K562 treated with DMSO at 1 percent for 4 hours (cell line): Measurements from ENCODE around the gene RPL11. TPM values are rescaled to one million over a fixed set of nuclear protein-coding genes. Genes with fewer than 3 reads are reported as not detected.

Experiments used
- total RNA-seq: library from RNA; unstranded; fragments of 300-600 nt; gene quantifications from 2 replicates; pipeline ENCODE4 v1.2.3, GENCODE V29; 2022; ENCODE audit not compliant: insufficient read depth

Gene RPL11
- total RNA-seq = 4,131 and 4,270 TPM in 2 replicates

GRCh38 chr1:23691499-23692307 is at the start of gene RPL11:
RPL11 (plus strand) TSS chr1:23691806; CDS start chr1:23691824, 18 bp downstream.

DNA sequence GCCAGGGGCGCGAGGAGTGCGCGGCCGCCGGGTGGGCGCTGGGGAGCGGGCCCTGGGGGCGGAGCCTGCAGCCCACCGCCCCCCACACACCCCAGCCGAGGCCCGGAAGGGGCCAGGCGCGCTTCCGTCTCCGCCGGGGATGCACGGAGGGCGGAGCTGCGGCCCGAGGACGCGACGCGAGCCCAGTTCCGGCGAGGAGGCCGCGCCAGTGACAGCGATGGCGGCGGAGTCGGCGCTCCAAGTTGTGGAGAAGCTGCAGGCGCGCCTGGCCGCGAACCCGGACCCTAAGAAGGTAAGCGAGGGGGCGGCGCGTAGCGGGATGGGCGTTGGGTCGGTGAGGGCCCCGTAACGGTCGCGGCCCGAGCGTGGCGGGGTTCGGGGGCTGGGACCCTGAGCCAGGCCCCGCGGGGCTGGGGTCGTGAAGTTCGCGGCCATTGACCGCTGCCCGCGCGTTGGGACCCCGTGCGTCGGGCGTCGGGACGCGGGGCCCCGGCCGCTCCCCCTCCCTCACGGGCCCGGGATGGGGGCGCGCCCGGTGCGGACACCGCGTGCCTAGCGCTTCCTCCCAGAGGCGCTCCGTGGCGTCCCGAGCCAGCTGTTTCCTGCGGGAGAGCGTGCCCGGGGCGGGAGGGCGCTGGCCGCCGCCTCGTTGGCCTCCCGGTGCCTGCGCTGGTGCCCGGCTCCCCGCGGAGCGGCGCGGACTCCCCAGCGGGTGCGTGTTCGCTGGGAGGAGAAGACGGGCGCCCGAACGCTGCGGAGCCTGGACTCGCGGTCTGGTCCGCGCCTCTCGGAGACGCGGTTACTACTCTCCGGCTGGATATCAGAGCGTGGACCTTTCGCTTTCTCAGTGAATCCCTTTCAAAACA is 51.9 kb downstream of the RPL11 start, which contains the start of gene ELOA:
TSS of gene ELOA (plus strand) at position 185 of the 866 bp plus-strand sequence. CDS start at position 218, 33 bp downstream.

Other genes starting within 250 kb of the RPL11 start
- 36.6 and 38.2 TPM in 2 replicates for gene ASAP3, start 207.6 kb upstream of the RPL11 start, total RNA-seq
- gene E2F2, start 160.6 kb upstream of the RPL11 start, total RNA-seq = 11.7 and 12.4 TPM in 2 replicates
- gene ID3, start 132.3 kb upstream of the RPL11 start, total RNA-seq = 227 and 254 TPM in 2 replicates
- 14.8 and 16.6 TPM in 2 replicates for gene ELOA, start 51.7 kb downstream of the RPL11 start, total RNA-seq
- 140 and 154 TPM in 2 replicates for gene PITHD1, start 86.6 kb downstream of the RPL11 start, total RNA-seq
- gene LYPLA2, start 99.3 kb downstream of the RPL11 start, total RNA-seq = 74.1 and 82.3 TPM in 2 replicates
- 87.8 and 94.9 TPM in 2 replicates for gene GALE, start 108.9 kb downstream of the RPL11 start, total RNA-seq
- gene HMGCL, start 133.6 kb downstream of the RPL11 start, total RNA-seq = 34.6 and 40.8 TPM in 2 replicates
- 21.0 and 21.8 TPM in 2 replicates for gene FUCA1, start 176.5 kb downstream of the RPL11 start, total RNA-seq
- not detected in 2 replicates for gene CNR2, start 221.6 kb downstream of the RPL11 start, total RNA-seq